Right kidney (tissue), 1 donor: ENCODE data around the gene AP5B1.
A peak's percentile ranks its signal among the peaks of the same experiment; 100 is the strongest.

Experiments
- DNase-seq: peaks from one replicate; pipeline ENCODE4 v3.0.0-alpha.2; 2016

Gene AP5B1

GRCh38 chr11:65786786-65787636, 6.2 kb upstream of the AP5B1 start, which contains the start of gene OVOL1:
Gene OVOL1 (plus strand): TSS chr11:65787063. CDS start chr11:65787374, 311 bp downstream.
- peak; percentile 73 for DNase-seq

- DNase-seq: peak; percentile 62
These were observed 5.4 kb upstream of the AP5B1 start for GRCh38 chr11:65786008-65786785.

- DNase-seq: no peak
These were observed 4.7 kb upstream of the AP5B1 start for GRCh38 chr11:65785319-65786007.

- no peak for DNase-seq
These were observed 2.0 kb upstream of the AP5B1 start for GRCh38 chr11:65782816-65783228.

GRCh38 chr11:65781962-65782815, 1.4 kb upstream of the AP5B1 start:
- DNase-seq: no peak

- peak; percentile 63 for DNase-seq
These were observed 581 bp upstream of the AP5B1 start for GRCh38 chr11:65781152-65781961.

GRCh38 chr11:65779919-65780769, 632 bp downstream of the AP5B1 start:
- peak; percentile 81 for DNase-seq

GRCh38 chr11:65779669-65779918, 1.2 kb downstream of the AP5B1 start:
- no peak for DNase-seq

GRCh38 chr11:65778901-65779668, 1.7 kb downstream of the AP5B1 start:
- no peak for DNase-seq

GRCh38 chr11:65778431-65778900, 2.3 kb downstream of the AP5B1 start:
- DNase-seq: no peak

GRCh38 chr11:65777821-65778361, 2.9 kb downstream of the AP5B1 start:
- DNase-seq: no peak

- no peak for DNase-seq
These were observed 3.5 kb downstream of the AP5B1 start for GRCh38 chr11:65777241-65777640.

GRCh38 chr11:65776710-65777141, 4.0 kb downstream of the AP5B1 start:
- no peak for DNase-seq

- no peak for DNase-seq
These were observed 4.6 kb downstream of the AP5B1 start for GRCh38 chr11:65776196-65776595.

GRCh38 chr11:65774525-65775306, 6.1 kb downstream of the AP5B1 start:
- DNase-seq: no peak

- no peak for DNase-seq
These were observed 6.9 kb downstream of the AP5B1 start for GRCh38 chr11:65773784-65774411.

GRCh38 chr11:65771589-65772112, 9.1 kb downstream of the AP5B1 start:
- DNase-seq: no peak
